H9 (cell line): ENCODE data around the gene FALEC. TPM values are rescaled to one million over a fixed set of nuclear protein-coding genes. Genes with fewer than 3 reads are reported as not detected.
"Not testable (repeated sequence)": the region's sequence is repeated elsewhere in the genome, so short reads cannot be mapped to it uniquely, and the experiment has no call there.

Experiments
- DNase-seq: peaks from one replicate; pipeline ENCODE4 v3.0.0-alpha.2; 2017
- H2AFZ ChIP-seq: one replicate; pipeline ENCODE4 v1.6.1; 2013; ENCODE audit warnings: mild to moderate bottlenecking, low read length, control low read depth, moderate library complexity
- H2AK5ac ChIP-seq: 2 replicates; pipeline ENCODE4 v1.6.1; 2013; ENCODE audit warnings: low read length, control low read depth, mixed read lengths; ENCODE audit not compliant: insufficient read length
- H2BK120ac ChIP-seq: one replicate; pipeline ENCODE4 v1.6.1; 2013; ENCODE audit warnings: low read depth, mild to moderate bottlenecking, low read length, control low read depth, inconsistent platforms; ENCODE audit not compliant: poor library complexity, severe bottlenecking
- H2BK12ac ChIP-seq: 2 replicates; pipeline ENCODE4 v1.6.1; 2013; ENCODE audit warnings: low read length, control low read depth, mixed read lengths, low read depth; ENCODE audit not compliant: insufficient read length
- H2BK15ac ChIP-seq: 2 replicates; pipeline ENCODE4 v1.6.1; 2013; ENCODE audit warnings: low read depth, low read length, control low read depth
- H2BK20ac ChIP-seq: one replicate; pipeline ENCODE4 v1.6.1; 2013; ENCODE audit warnings: low read depth, mild to moderate bottlenecking, low read length, control low read depth, inconsistent platforms; ENCODE audit not compliant: poor library complexity, severe bottlenecking
- H2BK5ac ChIP-seq: 2 replicates; pipeline ENCODE4 v1.6.1; 2013; ENCODE audit warnings: low read length, control low read depth, mixed read lengths; ENCODE audit not compliant: insufficient read length
- H3K14ac ChIP-seq: 2 replicates; pipeline ENCODE4 v1.6.1; 2013; ENCODE audit warnings: low read length, control low read depth; ENCODE audit not compliant: insufficient read depth
- H3K18ac ChIP-seq: 2 replicates; pipeline ENCODE4 v1.6.1; 2013; ENCODE audit warnings: low read depth, mild to moderate bottlenecking, mixed read lengths, low read length, control low read depth; ENCODE audit not compliant: insufficient read length
- H3K23ac ChIP-seq: 2 replicates; pipeline ENCODE4 v1.6.1; 2013; ENCODE audit warnings: low read length, control low read depth, mixed read lengths, low read depth; ENCODE audit not compliant: insufficient read length
- H3K23me2 ChIP-seq: 2 replicates; pipeline ENCODE4 v1.6.1; 2013; ENCODE audit warnings: low read depth, mild to moderate bottlenecking, mixed read lengths, low read length, control low read depth; ENCODE audit not compliant: insufficient read length, poor library complexity, severe bottlenecking
- H3K27ac ChIP-seq: 2 replicates; pipeline ENCODE4 v1.5.1; 2013; ENCODE audit warnings: low read length, control low read depth, mixed read lengths, low read depth; ENCODE audit not compliant: insufficient read length
- H3K27me3 ChIP-seq: 2 replicates; pipeline ENCODE4 v1.6.1; 2013; ENCODE audit warnings: low read length, control low read depth, inconsistent platforms; ENCODE audit not compliant: insufficient read depth
- H3K4ac ChIP-seq: 2 replicates; pipeline ENCODE4 v1.6.1; 2013; ENCODE audit warnings: low read depth, mild to moderate bottlenecking, control low read depth, inconsistent platforms, low read length, moderate library complexity
- H3K4me1 ChIP-seq: 2 replicates; pipeline ENCODE4 v1.6.1; 2013; ENCODE audit warnings: low read length, control low read depth, inconsistent platforms; ENCODE audit not compliant: insufficient read depth
- H3K4me2 ChIP-seq: 2 replicates; pipeline ENCODE4 v1.6.1; 2013; ENCODE audit warnings: low read length, control low read depth, mixed read lengths; ENCODE audit not compliant: insufficient read length, insufficient read depth
- H3K56ac ChIP-seq: 2 replicates; pipeline ENCODE4 v1.6.1; 2013; ENCODE audit warnings: low read depth, mild to moderate bottlenecking, mixed read lengths, low read length, control low read depth; ENCODE audit not compliant: insufficient read length
- H3K79me1 ChIP-seq: 2 replicates; pipeline ENCODE4 v1.6.1; 2013; ENCODE audit warnings: low read depth, mild to moderate bottlenecking, moderate library complexity, low read length, control low read depth, inconsistent platforms; ENCODE audit not compliant: insufficient read depth, poor library complexity, severe bottlenecking
- H3K79me2 ChIP-seq: 2 replicates; pipeline ENCODE4 v1.6.1; 2013; ENCODE audit warnings: low read length, control low read depth, inconsistent platforms; ENCODE audit not compliant: insufficient read depth
- H3K9ac ChIP-seq: 2 replicates; pipeline ENCODE4 v1.6.1; 2013; ENCODE audit warnings: low read length, control low read depth, mixed read lengths; ENCODE audit not compliant: insufficient read length; ENCODE audit errors: extremely low read depth
- H3K9me3 ChIP-seq: one replicate; pipeline ENCODE4 v1.6.1; 2013; ENCODE audit warnings: low read depth, low read length, inconsistent platforms; ENCODE audit not compliant: control insufficient read depth
- H3T11ph ChIP-seq: one replicate; pipeline ENCODE4 v1.6.1; 2013; ENCODE audit warnings: mild to moderate bottlenecking, low read length, control low read depth, inconsistent platforms
- H4K20me1 ChIP-seq: one replicate; pipeline ENCODE4 v1.6.1; 2013; ENCODE audit not compliant: control insufficient read depth, insufficient read length, insufficient read depth
- H4K5ac ChIP-seq: 2 replicates; pipeline ENCODE4 v1.6.1; 2013; ENCODE audit warnings: low read depth, mild to moderate bottlenecking, mixed read lengths, low read length, control low read depth; ENCODE audit not compliant: insufficient read length
- H4K8ac ChIP-seq: replicated peaks from 2 replicates; pipeline ENCODE4 v1.6.1; 2013; ENCODE audit warnings: low read length, control low read depth, mixed read lengths, low read depth; ENCODE audit not compliant: insufficient read length
- H4K91ac ChIP-seq: 2 replicates; pipeline ENCODE4 v1.6.1; 2013; ENCODE audit warnings: low read depth, mild to moderate bottlenecking, moderate library complexity, mixed read lengths, low read length, control low read depth; ENCODE audit not compliant: insufficient read length
- H3K27ac Mint-ChIP-seq, 3 experiments: 2 replicates in 2 of 3; 3 replicates in 1 of 3; pipeline ENCODE4 v1.8.0; 2020 to 2021; ENCODE audit warnings: mixed read lengths in 3 of 3, mild to moderate bottlenecking in 1 of 3, moderate library complexity in 1 of 3
- H3K27me3 Mint-ChIP-seq: 2 replicates; pipeline ENCODE4 v1.8.0; 2021; ENCODE audit warnings: low read depth, mild to moderate bottlenecking, moderate library complexity, mixed read lengths
- H3K36me3 Mint-ChIP-seq, 3 experiments: 2 replicates in 2 of 3; 3 replicates in 1 of 3; pipeline ENCODE4 v1.8.0; 2020 to 2021; ENCODE audit warnings: low read depth in 3 of 3, mixed read lengths in 3 of 3; ENCODE audit not compliant: insufficient read depth in 1 of 3
- H3K4me1 Mint-ChIP-seq, 2 experiments: 2 replicates each; pipeline ENCODE4 v1.8.0; 2020; ENCODE audit warnings: mixed read lengths in 2 of 2
- H3K4me3 Mint-ChIP-seq, 2 experiments: 2 replicates in 1 of 2; 3 replicates in 1 of 2; pipeline ENCODE4 v1.8.0; 2020 to 2021; ENCODE audit warnings: mild to moderate bottlenecking in 2 of 2, mixed read lengths in 2 of 2, moderate library complexity in 1 of 2
- H3K9me3 Mint-ChIP-seq, 2 experiments: 2 replicates in 1 of 2; 3 replicates in 1 of 2; pipeline ENCODE4 v1.8.0; 2020; ENCODE audit warnings: mild to moderate bottlenecking in 2 of 2, mixed read lengths in 2 of 2, moderate library complexity in 1 of 2
- WGBS: extraction: QIAGEN DNeasy Blood & Tissue Kit; methylation state at CpG from one replicate; pipeline ENCODE4 v1.1.7; 2013; ENCODE audit warnings: missing lambda C conversion rate, low lambda C conversion rate, mixed read lengths; ENCODE audit not compliant: insufficient read length; ENCODE audit errors: extremely low coverage; 5-methylcytosine and 5-hydroxymethylcytosine counted together
- total RNA-seq: library from RNA; stranded (reverse); gene quantifications from 2 replicates; pipeline ENCODE4 v1.2.1, GENCODE V29; 2021

The FALEC gene
- total RNA-seq, 1 experiment from 2014 or later = not detected

GRCh38 chr1:150581437-150581836 is 65.9 kb downstream of the FALEC start:
- Mint-ChIP-seq H3K4me1 (peaks cover 17 to 25% of the 10 kb centered on the region in 2 experiments), H3K9me3 (peaks cover 6 to 15% of the 10 kb centered on the region in 2 experiments; a peak in 4 of 5 replicates), H3K36me3 (peaks cover 28 to 31% (median 28%) of the 10 kb centered on the region in 3 experiments)
- H4K91ac ChIP-seq, H3K56ac ChIP-seq, H3K18ac ChIP-seq, H2AFZ ChIP-seq, H3K23me2 ChIP-seq, H2BK15ac ChIP-seq, H3K27ac Mint-ChIP-seq, H2BK5ac ChIP-seq, H3K79me1 ChIP-seq, H3K27ac ChIP-seq, H2BK20ac ChIP-seq, H4K5ac ChIP-seq, H3K4ac ChIP-seq, H3K9ac ChIP-seq, H2BK12ac ChIP-seq, H4K20me1 ChIP-seq, H3K4me2 ChIP-seq, H2BK120ac ChIP-seq, H2AK5ac ChIP-seq, H3K27me3 ChIP-seq, H3K14ac ChIP-seq, H3T11ph ChIP-seq, DNase-seq, H3K27me3 Mint-ChIP-seq, H3K4me1 ChIP-seq, H3K9me3 ChIP-seq, H3K4me3 Mint-ChIP-seq, H3K23ac ChIP-seq, H4K8ac ChIP-seq: not testable (repeated sequence)
- WGBS = no CpG with 5 or more reads among the region's 7 CpGs
- peaks cover 23% of the 10 kb centered on the region for H3K79me2 ChIP-seq

GRCh38 chr1:150581962-150582361 is 66.4 kb downstream of the FALEC start:
- peaks cover 6 to 15% of the 10 kb centered on the region in 2 experiments; a peak in 4 of 5 replicates for H3K9me3 Mint-ChIP-seq
- H3K4me1 Mint-ChIP-seq = peaks cover 13 to 20% of the 10 kb centered on the region in 2 experiments
- H3K9me3 ChIP-seq, H2BK120ac ChIP-seq, H4K91ac ChIP-seq, H3K27me3 ChIP-seq, H4K5ac ChIP-seq, H4K20me1 ChIP-seq, H2AFZ ChIP-seq, H3T11ph ChIP-seq, H3K23ac ChIP-seq, H3K4me1 ChIP-seq, H2BK20ac ChIP-seq, H2BK5ac ChIP-seq, H3K9ac ChIP-seq, H2AK5ac ChIP-seq, H3K4me2 ChIP-seq, H2BK12ac ChIP-seq, DNase-seq, H3K18ac ChIP-seq, H3K27ac ChIP-seq, H4K8ac ChIP-seq, H2BK15ac ChIP-seq, H3K27me3 Mint-ChIP-seq, H3K27ac Mint-ChIP-seq, H3K23me2 ChIP-seq, H3K79me1 ChIP-seq, H3K4me3 Mint-ChIP-seq, H3K4ac ChIP-seq, H3K14ac ChIP-seq, H3K56ac ChIP-seq: not testable (repeated sequence)
- no CpG with 5 or more reads among the region's 14 CpGs for WGBS
- H3K79me2 ChIP-seq = peaks cover 18% of the 10 kb centered on the region
- H3K36me3 Mint-ChIP-seq = peaks cover 23 to 26% (median 23%) of the 10 kb centered on the region in 3 experiments
